NCI-H1436 (cell line): ENCODE data around the gene MCTP1.
A peak's percentile ranks its signal among the peaks of the same experiment; 100 is the strongest.

Source experiments
- DNase-seq: peaks from one replicate; lab custom pipeline; 2025; lab: John Stamatoyannopoulos, UW

Gene MCTP1

GRCh38 chr5:94759961-94760360 lies 524.9 kb downstream of the MCTP1 start:
- no peak for DNase-seq

- DNase-seq, result no peak
Observed at GRCh38 chr5:94759022-94759421, 525.9 kb downstream of the MCTP1 start.

GRCh38 chr5:94754824-94755223 lies 530.1 kb downstream of the MCTP1 start:
- no peak for DNase-seq

GRCh38 chr5:94751460-94751859 lies 533.4 kb downstream of the MCTP1 start:
- DNase-seq, result no peak

GRCh38 chr5:94750681-94751080 lies 534.2 kb downstream of the MCTP1 start:
- no peak for DNase-seq

GRCh38 chr5:94749042-94749441 lies 535.9 kb downstream of the MCTP1 start:
- DNase-seq, result no peak

GRCh38 chr5:94748212-94748611 lies 536.7 kb downstream of the MCTP1 start:
- DNase-seq, result no peak

- DNase-seq, result no peak
Observed at GRCh38 chr5:94747371-94747770, 537.5 kb downstream of the MCTP1 start.

- DNase-seq, result no peak
Observed at GRCh38 chr5:94746731-94747124, 538.2 kb downstream of the MCTP1 start.

- no peak for DNase-seq
Observed at GRCh38 chr5:94745786-94746730, 538.8 kb downstream of the MCTP1 start.

- no peak for DNase-seq
Observed at GRCh38 chr5:94744906-94745305, 540.0 kb downstream of the MCTP1 start.

- no peak for DNase-seq
Observed at GRCh38 chr5:94742852-94743251, 542.0 kb downstream of the MCTP1 start.

GRCh38 chr5:94740286-94740685 lies 544.6 kb downstream of the MCTP1 start:
- DNase-seq, result no peak

- no peak for DNase-seq
Observed at GRCh38 chr5:94736498-94736897, 548.4 kb downstream of the MCTP1 start.

- DNase-seq, result no peak
Observed at GRCh38 chr5:94731471-94731870, 553.4 kb downstream of the MCTP1 start.

GRCh38 chr5:94725142-94725541 lies 559.8 kb downstream of the MCTP1 start:
- DNase-seq, result no peak

GRCh38 chr5:94715768-94716167 lies 569.1 kb downstream of the MCTP1 start:
- DNase-seq, result no peak

- DNase-seq, result no peak
Observed at GRCh38 chr5:94711785-94712184, 573.1 kb downstream of the MCTP1 start.

GRCh38 chr5:94709277-94709676 lies 575.6 kb downstream of the MCTP1 start:
- no peak for DNase-seq

- no peak for DNase-seq
Observed at GRCh38 chr5:94707359-94707758, 577.5 kb downstream of the MCTP1 start.

- no peak for DNase-seq
Observed at GRCh38 chr5:94705427-94705826, 579.5 kb downstream of the MCTP1 start.

- DNase-seq, result peak; percentile 41
Observed at GRCh38 chr5:94702729-94703128, 582.2 kb downstream of the MCTP1 start.

GRCh38 chr5:94700592-94700991 lies 584.3 kb downstream of the MCTP1 start:
- DNase-seq, result no peak

GRCh38 chr5:94699562-94699961 lies 585.3 kb downstream of the MCTP1 start:
- DNase-seq, result no peak
